ENCODE measurements around the gene G6PD.

DNA sequence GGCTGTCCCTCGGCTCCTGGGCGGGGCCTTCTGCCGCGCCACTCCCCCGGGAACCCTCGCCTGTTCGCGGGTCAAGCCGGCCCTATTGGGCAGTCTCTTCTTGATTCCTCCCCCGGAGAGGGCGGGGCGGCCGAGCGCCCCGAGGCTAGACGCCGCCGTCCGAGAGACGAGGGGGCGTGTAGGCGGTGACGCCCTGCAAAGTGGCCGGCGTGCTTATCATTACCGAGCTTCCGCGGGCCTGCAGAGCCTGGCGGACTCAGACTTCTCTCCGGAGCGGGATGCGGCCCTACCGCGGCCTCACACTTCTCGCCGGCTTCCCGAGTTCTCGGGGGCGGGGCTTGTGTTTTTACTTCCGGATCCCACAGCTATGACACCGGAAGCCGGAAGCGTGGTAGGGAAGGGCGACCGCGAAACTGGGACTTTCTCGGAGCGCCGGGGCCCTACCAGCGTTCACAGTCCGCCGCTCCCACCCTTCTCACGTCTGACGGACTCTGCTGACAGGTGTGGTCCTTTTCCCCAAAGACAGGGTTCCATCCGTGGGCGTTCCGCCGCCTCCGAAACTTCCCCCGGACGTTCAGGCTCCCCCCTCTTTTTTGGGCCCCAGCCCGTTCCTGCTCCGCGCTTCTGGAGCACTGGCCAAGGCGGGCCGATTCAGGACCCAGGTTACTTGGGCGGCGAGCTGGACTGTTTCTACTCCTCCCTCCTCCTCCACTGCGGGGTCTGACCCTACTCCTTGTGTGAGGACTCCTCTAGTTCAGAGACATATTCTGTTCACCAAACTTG is 790 bp upstream of the G6PD start, which contains the start of gene IKBKG:
- TF ChIP-seq, protein P1, sequence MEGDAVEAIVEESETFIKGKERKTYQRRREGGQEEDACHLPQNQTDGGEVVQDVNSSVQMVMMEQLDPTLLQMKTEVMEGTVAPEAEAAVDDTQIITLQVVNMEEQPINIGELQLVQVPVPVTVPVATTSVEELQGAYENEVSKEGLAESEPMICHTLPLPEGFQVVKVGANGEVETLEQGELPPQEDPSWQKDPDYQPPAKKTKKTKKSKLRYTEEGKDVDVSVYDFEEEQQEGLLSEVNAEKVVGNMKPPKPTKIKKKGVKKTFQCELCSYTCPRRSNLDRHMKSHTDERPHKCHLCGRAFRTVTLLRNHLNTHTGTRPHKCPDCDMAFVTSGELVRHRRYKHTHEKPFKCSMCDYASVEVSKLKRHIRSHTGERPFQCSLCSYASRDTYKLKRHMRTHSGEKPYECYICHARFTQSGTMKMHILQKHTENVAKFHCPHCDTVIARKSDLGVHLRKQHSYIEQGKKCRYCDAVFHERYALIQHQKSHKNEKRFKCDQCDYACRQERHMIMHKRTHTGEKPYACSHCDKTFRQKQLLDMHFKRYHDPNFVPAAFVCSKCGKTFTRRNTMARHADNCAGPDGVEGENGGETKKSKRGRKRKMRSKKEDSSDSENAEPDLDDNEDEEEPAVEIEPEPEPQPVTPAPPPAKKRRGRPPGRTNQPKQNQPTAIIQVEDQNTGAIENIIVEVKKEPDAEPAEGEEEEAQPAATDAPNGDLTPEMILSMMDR (IDR thresholded peaks at IDR 0.05), result no peak
- peak in 2 of 4 donors; percentile 41 to 58 for TF ChIP-seq POLR2A (IDR thresholded peaks at IDR 0.05)
- TF ChIP-seq EP300 (IDR thresholded peaks at IDR 0.05), result no peak
- TF ChIP-seq POLR2AphosphoS5 (IDR thresholded peaks at IDR 0.05), result peak; percentile 38 to 64

Measured in upper lobe of left lung (tissue), 4 donors.